ENCODE results near the gene ASCC3. TPM values are rescaled to one million over a fixed set of nuclear protein-coding genes. Genes with fewer than 3 reads are reported as not detected.

Gene ASCC3
- total RNA-seq, 5 donors from 2014 or later (not counting 1 experiment from before 2014, with no cell fraction given): 39.2 to 49.6 (median 44.2) TPM

GRCh38 chr6:100901582-100901981 lies 20.5 kb upstream of the ASCC3 start:
- ATAC-seq (replicated peaks in 1 of 4) (no peak), DNase-seq (no peak)
- CTCF ChIA-PET: no interaction called here
- no peaks in the 10 kb centered on the region for H3K36me3 ChIP-seq (ENCODE audit: control insufficient read depth in 2 of 2, extremely low read depth in 1 of 2, insufficient read depth in 1 of 2, low read length in 1 of 2)
- Mint-ChIP-seq H3K9me3 (no peaks in the 10 kb centered on the region), H3K4me1 (peaks cover 0 to 4% (median 2%) of the 10 kb centered on the region in 3 donors), H3K27ac (no peak overlapping the region), H3K4me3 (no peak overlapping the region), H3K27me3 (no peaks in the 10 kb centered on the region), H3K36me3 (no peaks in the 10 kb centered on the region)
- no CpG with 5 or more reads among the region's 3 CpGs for WGBS (ENCODE audit: insufficient coverage)
- H3K4me3 ChIP-seq (ENCODE audit: control insufficient read depth in 1 of 2, extremely low read depth in 1 of 2, low read length in 1 of 2): no peak overlapping the region
- no peaks in the 10 kb centered on the region for H3K4me1 ChIP-seq (ENCODE audit: control insufficient read depth in 1 of 2, extremely low read depth in 1 of 2, insufficient read depth in 2 of 2, low read length in 2 of 2)
- H3K27ac ChIP-seq (ENCODE audit: low read length): no peak overlapping the region
- H3K9me3 ChIP-seq: no peaks in the 10 kb centered on the region
- H3K27me3 ChIP-seq (replicated peaks in 1 of 2; ENCODE audit: control insufficient read depth in 2 of 2, extremely low read depth in 1 of 2, insufficient read depth in 2 of 2, low read length in 1 of 2): no peaks in the 10 kb centered on the region
- POLR2A ChIA-PET: no interaction called here

DNA sequence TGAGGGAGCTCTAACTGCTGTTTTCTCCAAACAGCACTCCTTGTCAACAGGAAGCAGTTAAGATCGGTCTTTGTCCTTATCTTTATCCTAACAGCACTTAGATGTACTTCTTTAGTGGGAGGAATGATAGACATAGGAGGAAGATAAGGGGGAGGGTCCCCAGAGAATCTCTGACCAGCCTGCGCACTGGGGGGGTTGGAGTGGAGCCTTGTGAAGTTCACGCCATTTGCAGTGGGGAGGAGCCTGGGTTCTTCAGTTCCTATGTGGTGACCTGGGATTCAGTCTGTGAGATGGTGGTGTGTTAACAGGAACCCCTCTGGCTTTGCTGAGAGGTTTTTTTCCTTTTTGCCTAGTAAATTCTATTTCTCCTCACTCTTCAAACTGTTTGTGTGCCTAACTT lies 18.1 kb upstream of the ASCC3 start:
- ChIA-PET CTCF (no interaction called here), POLR2A (no interaction called here)
- no peaks in the 10 kb centered on the region for H3K36me3 Mint-ChIP-seq
- H3K9me3 ChIP-seq: no peaks in the 10 kb centered on the region
- H3K27ac Mint-ChIP-seq: no peak overlapping the region
- no peaks in the 10 kb centered on the region for H3K36me3 ChIP-seq (ENCODE audit: control insufficient read depth in 2 of 2, extremely low read depth in 1 of 2, insufficient read depth in 1 of 2, low read length in 1 of 2)
- H3K4me3 Mint-ChIP-seq: no peak overlapping the region
- H3K9me3 Mint-ChIP-seq: no peaks in the 10 kb centered on the region
- no peak overlapping the region for H3K4me3 ChIP-seq (ENCODE audit: control insufficient read depth in 1 of 2, extremely low read depth in 1 of 2, low read length in 1 of 2)
- DNase-seq: no peak
- H3K27me3 Mint-ChIP-seq: no peaks in the 10 kb centered on the region
- H3K27me3 ChIP-seq (replicated peaks in 1 of 2; ENCODE audit: control insufficient read depth in 2 of 2, extremely low read depth in 1 of 2, insufficient read depth in 2 of 2, low read length in 1 of 2): no peaks in the 10 kb centered on the region
- peaks cover 0 to 4% (median 2%) of the 10 kb centered on the region in 3 donors for H3K4me1 Mint-ChIP-seq
- no peaks in the 10 kb centered on the region for H3K4me1 ChIP-seq (ENCODE audit: control insufficient read depth in 1 of 2, extremely low read depth in 1 of 2, insufficient read depth in 2 of 2, low read length in 2 of 2)
- H3K27ac ChIP-seq (ENCODE audit: low read length): no peak overlapping the region
- WGBS (ENCODE audit: insufficient coverage): no CpG with 5 or more reads among the region's 3 CpGs
- ATAC-seq (replicated peaks in 1 of 4): no peak

DNA sequence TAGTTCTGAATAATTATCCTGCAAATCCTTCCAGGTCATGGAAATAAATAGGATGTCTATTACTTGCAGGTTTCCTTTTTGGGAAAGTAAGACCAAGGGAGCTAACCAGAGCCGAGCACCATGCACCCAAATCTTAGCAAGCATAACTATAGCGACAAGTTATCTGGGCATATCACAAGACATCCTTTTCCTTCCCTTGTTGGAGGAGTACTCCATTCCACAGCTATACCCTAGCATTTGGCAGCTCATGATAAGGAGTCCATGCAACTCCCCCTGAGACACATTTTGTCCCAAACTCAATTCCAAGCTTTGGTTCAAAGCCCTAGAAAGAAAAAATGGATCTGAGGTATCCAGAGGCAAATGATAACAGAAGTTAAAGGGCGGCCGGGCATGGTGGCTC lies 16.5 kb upstream of the ASCC3 start:
- H3K36me3 Mint-ChIP-seq: no peaks in the 10 kb centered on the region
- DNase-seq (no peak), ATAC-seq (replicated peaks in 1 of 4) (no peak)
- 100% methylated on average over 1 of the region's 4 CpGs for WGBS (ENCODE audit: insufficient coverage)
- H3K4me1 Mint-ChIP-seq: no peaks in the 10 kb centered on the region
- Histone ChIP-seq H3K9me3 (no peaks in the 10 kb centered on the region), H3K27me3 (replicated peaks in 1 of 2; ENCODE audit: control insufficient read depth in 2 of 2, extremely low read depth in 1 of 2, insufficient read depth in 2 of 2, low read length in 1 of 2) (no peaks in the 10 kb centered on the region), H3K27ac (ENCODE audit: low read length) (no peak overlapping the region), H3K4me1 (ENCODE audit: control insufficient read depth in 1 of 2, extremely low read depth in 1 of 2, insufficient read depth in 2 of 2, low read length in 2 of 2) (no peaks in the 10 kb centered on the region), H3K4me3 (ENCODE audit: control insufficient read depth in 1 of 2, extremely low read depth in 1 of 2, low read length in 1 of 2) (no peak overlapping the region), H3K36me3 (ENCODE audit: control insufficient read depth in 2 of 2, extremely low read depth in 1 of 2, insufficient read depth in 1 of 2, low read length in 1 of 2) (no peaks in the 10 kb centered on the region)
- H3K9me3 Mint-ChIP-seq: no peaks in the 10 kb centered on the region
- ChIA-PET CTCF (interaction anchor here in 1 of 2 donors (0.7 kb wide), 1 partner anchor 38 kb away, joined by 3 read pairs; no protein-coding TSS in a partner anchor), POLR2A (no interaction called here)
- H3K4me3 Mint-ChIP-seq: no peak overlapping the region
- H3K27me3 Mint-ChIP-seq: no peaks in the 10 kb centered on the region
- H3K27ac Mint-ChIP-seq: no peak overlapping the region

- H3K4me1 Mint-ChIP-seq: no peaks in the 10 kb centered on the region
- Histone ChIP-seq H3K27ac (ENCODE audit: low read length) (no peak overlapping the region), H3K36me3 (ENCODE audit: control insufficient read depth in 2 of 2, extremely low read depth in 1 of 2, insufficient read depth in 1 of 2, low read length in 1 of 2) (no peaks in the 10 kb centered on the region), H3K4me3 (ENCODE audit: control insufficient read depth in 1 of 2, extremely low read depth in 1 of 2, low read length in 1 of 2) (no peak overlapping the region), H3K27me3 (replicated peaks in 1 of 2; ENCODE audit: control insufficient read depth in 2 of 2, extremely low read depth in 1 of 2, insufficient read depth in 2 of 2, low read length in 1 of 2) (no peaks in the 10 kb centered on the region), H3K4me1 (ENCODE audit: control insufficient read depth in 1 of 2, extremely low read depth in 1 of 2, insufficient read depth in 2 of 2, low read length in 2 of 2) (no peaks in the 10 kb centered on the region), H3K9me3 (no peaks in the 10 kb centered on the region)
- CTCF ChIA-PET: no interaction called here
- H3K36me3 Mint-ChIP-seq: no peaks in the 10 kb centered on the region
- DNase-seq: no peak
- no peak overlapping the region for H3K27ac Mint-ChIP-seq
- H3K9me3 Mint-ChIP-seq: no peaks in the 10 kb centered on the region
- no peak overlapping the region for H3K4me3 Mint-ChIP-seq
- no peaks in the 10 kb centered on the region for H3K27me3 Mint-ChIP-seq
- POLR2A ChIA-PET: no interaction called here
- WGBS (ENCODE audit: insufficient coverage): no CpG with 5 or more reads among the region's 3 CpGs
- ATAC-seq (replicated peaks in 1 of 4): no peak
Measured at GRCh38 chr6:100893743-100894142, 12.6 kb upstream of the ASCC3 start.

GRCh38 chr6:100892693-100893092 lies 11.6 kb upstream of the ASCC3 start:
- Histone ChIP-seq H3K4me3 (ENCODE audit: control insufficient read depth in 1 of 2, extremely low read depth in 1 of 2, low read length in 1 of 2) (no peak overlapping the region), H3K9me3 (no peaks in the 10 kb centered on the region), H3K36me3 (ENCODE audit: control insufficient read depth in 2 of 2, extremely low read depth in 1 of 2, insufficient read depth in 1 of 2, low read length in 1 of 2) (no peaks in the 10 kb centered on the region), H3K27me3 (replicated peaks in 1 of 2; ENCODE audit: control insufficient read depth in 2 of 2, extremely low read depth in 1 of 2, insufficient read depth in 2 of 2, low read length in 1 of 2) (no peaks in the 10 kb centered on the region), H3K27ac (ENCODE audit: low read length) (no peak overlapping the region), H3K4me1 (ENCODE audit: control insufficient read depth in 1 of 2, extremely low read depth in 1 of 2, insufficient read depth in 2 of 2, low read length in 2 of 2) (no peaks in the 10 kb centered on the region)
- ATAC-seq (replicated peaks in 1 of 4) (no peak), DNase-seq (no peak)
- Mint-ChIP-seq H3K9me3 (no peaks in the 10 kb centered on the region), H3K27ac (no peak overlapping the region), H3K4me1 (no peaks in the 10 kb centered on the region), H3K27me3 (no peaks in the 10 kb centered on the region), H3K4me3 (no peak overlapping the region), H3K36me3 (no peaks in the 10 kb centered on the region)
- WGBS (ENCODE audit: insufficient coverage): 71% methylated on average over 1 of the region's 3 CpGs
- CTCF ChIA-PET: no interaction called here
- POLR2A ChIA-PET: no interaction called here

- H3K4me1 Mint-ChIP-seq: no peaks in the 10 kb centered on the region
- Histone ChIP-seq H3K27me3 (replicated peaks in 1 of 2; ENCODE audit: control insufficient read depth in 2 of 2, extremely low read depth in 1 of 2, insufficient read depth in 2 of 2, low read length in 1 of 2) (no peaks in the 10 kb centered on the region), H3K9me3 (no peaks in the 10 kb centered on the region), H3K4me3 (ENCODE audit: control insufficient read depth in 1 of 2, extremely low read depth in 1 of 2, low read length in 1 of 2) (no peak overlapping the region), H3K4me1 (ENCODE audit: control insufficient read depth in 1 of 2, extremely low read depth in 1 of 2, insufficient read depth in 2 of 2, low read length in 2 of 2) (no peaks in the 10 kb centered on the region), H3K27ac (ENCODE audit: low read length) (no peak overlapping the region), H3K36me3 (ENCODE audit: control insufficient read depth in 2 of 2, extremely low read depth in 1 of 2, insufficient read depth in 1 of 2, low read length in 1 of 2) (no peaks in the 10 kb centered on the region)
- H3K27ac Mint-ChIP-seq: no peak overlapping the region
- 100% methylated on average over 1 of the region's 3 CpGs for WGBS (ENCODE audit: insufficient coverage)
- ChIA-PET POLR2A (no interaction called here), CTCF (no interaction called here)
- DNase-seq (no peak), ATAC-seq (replicated peaks in 1 of 4) (no peak)
- no peak overlapping the region for H3K4me3 Mint-ChIP-seq
- no peaks in the 10 kb centered on the region for H3K9me3 Mint-ChIP-seq
- H3K27me3 Mint-ChIP-seq: no peaks in the 10 kb centered on the region
- no peaks in the 10 kb centered on the region for H3K36me3 Mint-ChIP-seq
Measured at GRCh38 chr6:100892116-100892515, 11.0 kb upstream of the ASCC3 start.

DNA sequence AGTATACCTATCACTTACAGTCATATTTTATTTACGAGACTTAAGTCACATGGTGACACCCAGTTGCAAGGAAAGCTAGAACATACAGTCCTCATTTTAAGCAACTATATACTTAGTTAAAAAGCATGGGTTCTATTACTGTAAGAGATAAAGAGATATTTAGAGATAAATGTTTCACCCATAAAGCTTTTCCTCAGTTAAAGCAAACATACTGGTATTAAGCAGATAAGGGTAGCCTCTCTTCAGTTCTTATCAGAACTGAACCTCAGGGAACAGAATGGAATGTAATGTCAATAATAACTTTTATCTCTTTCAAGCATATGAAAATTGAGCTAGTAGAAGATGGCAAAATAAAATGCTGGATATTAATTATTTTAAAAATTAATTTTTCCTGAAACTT lies 9.9 kb upstream of the ASCC3 start:
- Mint-ChIP-seq H3K9me3 (no peaks in the 10 kb centered on the region), H3K27me3 (no peaks in the 10 kb centered on the region), H3K27ac (no peak overlapping the region), H3K36me3 (no peaks in the 10 kb centered on the region), H3K4me3 (no peak overlapping the region), H3K4me1 (no peaks in the 10 kb centered on the region)
- H3K27me3 ChIP-seq (replicated peaks in 1 of 2; ENCODE audit: control insufficient read depth in 2 of 2, extremely low read depth in 1 of 2, insufficient read depth in 2 of 2, low read length in 1 of 2): no peaks in the 10 kb centered on the region
- ATAC-seq (replicated peaks in 1 of 4) (no peak), DNase-seq (no peak)
- ChIA-PET POLR2A (no interaction called here), CTCF (no interaction called here)
- no peaks in the 10 kb centered on the region for H3K36me3 ChIP-seq (ENCODE audit: control insufficient read depth in 2 of 2, extremely low read depth in 1 of 2, insufficient read depth in 1 of 2, low read length in 1 of 2)
- no peaks in the 10 kb centered on the region for H3K4me1 ChIP-seq (ENCODE audit: control insufficient read depth in 1 of 2, extremely low read depth in 1 of 2, insufficient read depth in 2 of 2, low read length in 2 of 2)
- no peaks in the 10 kb centered on the region for H3K9me3 ChIP-seq
- H3K27ac ChIP-seq (ENCODE audit: low read length): no peak overlapping the region
- H3K4me3 ChIP-seq (ENCODE audit: control insufficient read depth in 1 of 2, extremely low read depth in 1 of 2, low read length in 1 of 2): no peak overlapping the region
- no CpG with 5 or more reads among the region's 1 CpG for WGBS (ENCODE audit: insufficient coverage)
